ENCODE results near the gene ARHGEF39. TPM values are rescaled to one million over a fixed set of nuclear protein-coding genes. Genes with fewer than 3 reads are reported as not detected.

The ARHGEF39 gene
- total and polyA plus RNA-seq, 10 of the 15 experiments (the other 5 are each of a cell fraction or from before 2014, with no cell fraction given) = 2.0 to 28.9 (median 13.2) TPM

DNA sequence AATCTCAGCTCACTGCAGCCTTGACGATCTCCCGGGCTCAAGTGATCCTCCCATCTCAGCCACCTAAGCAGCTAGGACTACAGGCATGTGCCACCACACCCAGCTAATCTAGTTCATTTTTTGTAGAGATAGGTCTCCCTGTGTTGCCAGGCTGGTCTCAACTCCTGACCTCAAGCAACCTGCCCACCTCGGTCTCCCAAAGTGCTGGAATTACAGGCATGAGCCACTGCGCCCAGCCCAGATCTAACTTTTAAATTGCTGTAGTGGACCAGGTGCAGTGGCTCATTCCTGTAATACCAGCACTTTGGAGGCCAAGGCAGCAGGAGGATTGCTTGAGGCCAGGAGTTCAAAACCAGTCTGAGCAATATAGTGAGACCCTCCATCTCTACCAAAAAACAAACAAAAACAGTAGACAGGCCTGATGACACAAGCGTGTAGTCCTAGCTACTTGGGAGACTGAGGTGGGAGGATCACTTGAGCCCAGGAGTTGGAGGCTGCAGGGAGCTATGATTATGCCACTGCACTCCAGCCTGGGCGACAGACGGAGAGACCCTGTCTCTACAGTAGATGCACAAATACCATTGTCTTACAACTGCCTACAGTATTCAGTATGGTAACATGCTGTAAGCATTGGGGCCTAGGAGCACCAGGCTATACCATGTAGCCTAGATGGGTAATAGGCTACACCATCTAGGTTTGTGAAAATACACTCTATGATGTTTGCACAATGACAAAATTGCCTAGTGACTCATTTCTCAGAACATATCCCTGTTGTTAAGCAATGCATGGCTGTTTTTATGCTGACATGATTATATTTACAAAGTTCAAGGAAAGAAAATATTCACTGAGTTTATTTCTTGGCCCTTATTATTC lies 12.8 kb downstream of the ARHGEF39 start:
- Histone ChIP-seq H3K79me2 (ENCODE audit: control insufficient read depth, insufficient read depth, low read length) (peaks cover 18% of the 10 kb centered on the region), H3K27ac (ENCODE audit: control insufficient read depth, insufficient read depth) (no peak overlapping the region), H3K4me1 (ENCODE audit: control insufficient read depth, insufficient read depth, low read length) (peaks cover 30% of the 10 kb centered on the region), H2AFZ (ENCODE audit: control insufficient read depth, low read depth, low read length) (no peak overlapping the region), H3K9me3 (replicated peaks; ENCODE audit: control insufficient read depth, insufficient read depth, low read length) (no peaks in the 10 kb centered on the region), H3K36me3 (ENCODE audit: control insufficient read depth in 2 of 2, insufficient read depth in 2 of 2, low read length in 1 of 2) (no peaks in the 10 kb centered on the region), H3K27me3 (replicated peaks in 1 of 2; ENCODE audit: control insufficient read depth in 2 of 2, insufficient read depth in 2 of 2, low read length in 1 of 2) (no peaks in the 10 kb centered on the region), H3K4me2 (ENCODE audit: control insufficient read depth, insufficient read depth) (no peak overlapping the region), H3K4me3 (no peak overlapping the region), H3K9ac (ENCODE audit: control insufficient read depth, insufficient read depth, low read length) (no peak overlapping the region), H4K20me1 (ENCODE audit: control insufficient read depth, insufficient read depth) (no peaks in the 10 kb centered on the region)
- intact Hi-C loops (cut with micrococcal nuclease; ENCODE audit: unreplicated experiment) (loop anchor here (10.0 kb wide), 1 partner anchor 173 kb away; the partner anchor contains the start of genes FAM221B and TMEM8B), in situ Hi-C loops (cut with MboI) (no loop called here)
- no TSS peak for BruUV-seq (replicated peaks)
- POLR2A ChIA-PET = interaction anchor here (8.1 to 11.1 kb wide), 2 partner anchors 8 to 77 kb away, joined by 127 to 163 read pairs; partner anchors contain the start of genes ARHGEF39, CCDC107, CREB3 and RMRP
- no peak for FAIRE-seq
- no peak for DNase-seq (ENCODE audit: low read depth, low spot score)
- SMC1A ChIA-PET (ENCODE audit: uncharacterized antibody, unreplicated experiment) = interaction anchor here (6.5 kb wide), 1 partner anchor 78 kb away, joined by 96 read pairs; the partner anchor contains the start of genes CREB3 and TLN1
- WGBS (ENCODE audit: insufficient coverage, insufficient replicate concordance, low lambda C conversion rate, missing lambda C conversion rate) = 91% methylated on average over 7 of the region's 7 CpGs
- no peak for ATAC-seq
- RAD21 ChIA-PET (ENCODE audit: unreplicated experiment) = interaction anchor here (9.6 kb wide), 1 partner anchor 77 kb away, joined by 133 read pairs; the partner anchor contains the start of genes CREB3 and TLN1
- CTCF ChIA-PET = interaction anchor here (1.1 to 8.8 kb wide), 6 partner anchors 12 to 77 kb away, joined by 3 to 139 read pairs (median 58); partner anchors contain the start of genes ARHGEF39, CD72, CREB3 and TLN1
- TF ChIP-seq SMAD5 (IDR thresholded peaks at IDR 0.05; ENCODE audit: low read depth) = no peak
- TF ChIP-seq EED (IDR thresholded peaks at IDR 0.05; ENCODE audit: low read depth) = 0 out of 2 replicates have a peak, but pooled peaks have one; percentile 30
- peak; percentile 29; the same call in 1 of the 2 replicates for TF ChIP-seq JUNB (IDR thresholded peaks at IDR 0.05)
